GM13976 (cell line): ENCODE results near the gene NAB1.

Source experiments
- DNase-seq: peaks from one replicate; pipeline ENCODE4 v3.0.0; 2012; ENCODE audit warnings: low spot score
- in situ Hi-C: fragments of 300-500 bp; cut with MboI; formaldehyde crosslinking; loops from one replicate; pipeline ENCODE4 v1.12.0; 2022; ENCODE audit warnings: low sequenced_read_pairs, mixed read lengths, inconsistent platforms; ENCODE audit not compliant: unreplicated experiment
- TF ChIP-seq, protein P1 (sequence below): IDR thresholded peaks from 2 replicates; pipeline ENCODE4 v1.5.1; 2012; ENCODE audit warnings: borderline replicate concordance, mild to moderate bottlenecking; ENCODE audit not compliant: insufficient read depth; ENCODE audit errors: extremely low read depth, missing control alignments, control extremely low read depth

The NAB1 gene

DNA sequence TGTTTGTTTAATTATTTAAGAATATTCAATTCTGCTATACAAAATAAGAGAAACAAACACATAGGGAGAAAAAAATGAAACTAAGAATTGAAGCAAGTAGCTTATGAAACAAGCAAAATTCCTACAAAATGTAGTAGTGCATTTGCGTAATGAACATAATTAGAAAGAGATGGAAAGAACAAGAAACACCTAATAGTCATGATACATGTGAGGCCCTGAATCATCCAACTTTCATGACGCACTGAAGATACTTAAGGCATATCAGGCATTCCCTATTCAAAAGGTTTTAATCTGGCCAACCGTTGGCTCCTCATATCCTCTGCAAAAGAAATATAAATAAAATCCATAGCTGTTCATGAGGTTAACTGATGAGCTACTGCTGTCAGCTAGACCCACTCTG lies 14.5 kb upstream of the NAB1 start:
- TF ChIP-seq, protein P1, sequence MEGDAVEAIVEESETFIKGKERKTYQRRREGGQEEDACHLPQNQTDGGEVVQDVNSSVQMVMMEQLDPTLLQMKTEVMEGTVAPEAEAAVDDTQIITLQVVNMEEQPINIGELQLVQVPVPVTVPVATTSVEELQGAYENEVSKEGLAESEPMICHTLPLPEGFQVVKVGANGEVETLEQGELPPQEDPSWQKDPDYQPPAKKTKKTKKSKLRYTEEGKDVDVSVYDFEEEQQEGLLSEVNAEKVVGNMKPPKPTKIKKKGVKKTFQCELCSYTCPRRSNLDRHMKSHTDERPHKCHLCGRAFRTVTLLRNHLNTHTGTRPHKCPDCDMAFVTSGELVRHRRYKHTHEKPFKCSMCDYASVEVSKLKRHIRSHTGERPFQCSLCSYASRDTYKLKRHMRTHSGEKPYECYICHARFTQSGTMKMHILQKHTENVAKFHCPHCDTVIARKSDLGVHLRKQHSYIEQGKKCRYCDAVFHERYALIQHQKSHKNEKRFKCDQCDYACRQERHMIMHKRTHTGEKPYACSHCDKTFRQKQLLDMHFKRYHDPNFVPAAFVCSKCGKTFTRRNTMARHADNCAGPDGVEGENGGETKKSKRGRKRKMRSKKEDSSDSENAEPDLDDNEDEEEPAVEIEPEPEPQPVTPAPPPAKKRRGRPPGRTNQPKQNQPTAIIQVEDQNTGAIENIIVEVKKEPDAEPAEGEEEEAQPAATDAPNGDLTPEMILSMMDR = no peak
- in situ Hi-C loops = no loop called here
- DNase-seq = no peak

DNA sequence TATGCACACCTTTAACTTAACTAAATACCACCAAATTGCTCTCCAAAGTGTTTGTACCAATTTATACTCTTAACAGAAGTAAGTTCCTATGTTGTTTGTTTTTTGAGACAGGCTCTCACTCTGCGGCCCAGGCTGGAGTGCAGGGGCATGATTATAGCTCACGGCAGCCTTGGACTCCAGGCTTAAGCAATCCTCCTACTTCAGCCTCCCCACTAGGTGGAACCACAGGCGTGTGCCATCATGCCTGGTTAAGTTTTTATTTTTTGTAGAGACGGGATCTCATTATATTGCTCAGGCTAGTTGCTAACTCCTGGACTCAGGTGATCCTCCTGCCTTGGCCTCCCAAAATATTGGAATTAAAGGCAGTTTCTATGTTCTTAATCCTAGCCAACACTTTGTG lies 13.1 kb upstream of the NAB1 start:
- TF ChIP-seq, protein P1 = no peak
- DNase-seq = no peak
- in situ Hi-C loops = no loop called here

DNA sequence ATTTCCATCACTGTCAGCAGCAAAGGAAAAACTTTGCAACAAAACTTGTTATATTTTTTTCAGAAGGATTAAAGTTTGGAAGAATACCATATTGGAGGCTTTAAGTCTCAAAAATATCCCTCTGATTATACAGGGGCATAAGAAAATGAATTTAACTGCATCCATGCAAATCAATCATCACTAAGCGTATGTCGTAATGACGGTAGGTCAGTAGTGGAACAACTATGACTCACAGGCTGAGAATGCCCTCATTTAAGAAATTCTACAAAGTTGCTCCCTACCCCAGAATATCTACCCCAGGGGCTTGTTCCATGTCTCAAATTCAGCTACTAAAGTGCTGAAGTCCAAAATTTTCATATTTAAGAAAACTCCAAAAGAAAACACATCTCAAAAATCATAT lies 12.5 kb upstream of the NAB1 start:
- in situ Hi-C loops = no loop called here
- no peak for DNase-seq
- TF ChIP-seq, protein P1 = no peak

DNA sequence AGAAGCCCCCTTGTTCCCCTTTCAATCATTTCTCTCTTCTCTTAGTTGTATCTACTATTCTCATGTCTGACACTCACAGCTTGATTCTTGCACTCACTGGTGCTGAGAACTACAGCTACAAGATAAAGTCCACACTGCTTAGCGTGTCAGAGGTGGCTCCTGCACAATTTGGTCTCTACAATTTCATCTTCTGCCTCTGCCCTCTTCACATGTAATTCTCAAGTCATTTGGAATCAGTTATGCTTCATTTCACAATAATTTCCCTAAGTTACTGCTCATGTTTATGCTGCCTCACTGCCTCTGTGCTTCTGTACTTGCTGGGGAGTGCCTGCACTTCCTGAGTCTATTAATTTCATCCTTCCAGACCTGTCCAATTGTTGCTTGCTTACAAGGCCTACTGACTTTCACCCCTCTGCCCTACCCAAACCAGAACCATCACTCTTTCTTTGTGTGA lies 11.6 kb upstream of the NAB1 start:
- TF ChIP-seq, protein P1 = no peak
- DNase-seq = no peak
- in situ Hi-C loops = no loop called here

DNA sequence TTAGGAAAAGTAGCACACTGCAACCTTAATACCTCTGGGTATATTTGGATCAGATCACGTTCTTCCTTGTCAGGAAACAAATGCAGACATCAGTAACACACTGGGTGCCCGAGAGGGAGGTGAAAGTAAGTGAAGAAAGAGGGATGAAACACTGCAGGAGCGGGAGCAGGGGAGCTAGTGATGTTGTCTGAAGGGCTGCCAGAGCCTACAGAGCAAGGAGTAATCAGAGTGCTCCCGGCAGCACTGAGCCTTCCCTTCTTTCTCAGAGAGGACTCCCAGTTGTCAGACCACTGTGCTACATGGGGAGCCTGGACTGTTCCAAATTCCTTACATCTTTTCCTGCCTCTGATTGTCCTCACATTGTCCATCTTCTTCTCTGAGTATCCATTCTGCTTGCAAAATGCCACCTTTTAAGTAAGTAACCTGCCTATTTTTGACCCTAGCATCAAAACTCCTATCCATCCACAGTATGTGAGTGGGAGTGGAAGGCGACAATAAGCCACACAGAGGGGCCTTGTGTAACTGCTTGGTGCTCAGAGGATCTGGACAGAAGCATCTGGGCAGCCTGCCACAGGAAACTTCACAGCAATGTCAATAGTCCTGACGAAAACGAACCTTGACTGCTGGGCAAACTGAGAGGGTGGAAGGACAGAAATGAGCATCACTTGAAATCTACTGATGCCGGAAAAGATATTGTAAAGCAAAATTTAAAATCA lies 10.8 kb upstream of the NAB1 start:
- no peak for DNase-seq
- in situ Hi-C loops = no loop called here
- TF ChIP-seq, protein P1 = no peak

DNA sequence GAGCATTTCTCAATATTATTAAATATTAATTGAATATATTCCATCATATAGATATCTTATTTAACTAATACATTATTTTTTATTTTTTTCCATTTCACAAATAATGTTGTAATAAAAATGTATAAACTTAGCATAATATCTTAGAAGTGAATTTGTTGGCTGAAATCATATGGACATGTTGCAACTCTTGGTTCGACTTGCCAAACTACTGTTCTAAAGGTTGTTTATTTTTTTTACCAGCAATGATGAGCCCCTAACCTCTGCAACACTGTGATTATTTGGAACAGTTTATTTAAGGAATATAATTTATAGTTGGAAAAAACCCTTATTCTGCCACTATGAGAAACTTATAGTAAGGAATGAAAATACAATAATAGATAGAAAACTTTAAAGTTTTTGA lies 8.8 kb upstream of the NAB1 start:
- TF ChIP-seq, protein P1 = no peak
- in situ Hi-C loops = no loop called here
- no peak for DNase-seq

DNA sequence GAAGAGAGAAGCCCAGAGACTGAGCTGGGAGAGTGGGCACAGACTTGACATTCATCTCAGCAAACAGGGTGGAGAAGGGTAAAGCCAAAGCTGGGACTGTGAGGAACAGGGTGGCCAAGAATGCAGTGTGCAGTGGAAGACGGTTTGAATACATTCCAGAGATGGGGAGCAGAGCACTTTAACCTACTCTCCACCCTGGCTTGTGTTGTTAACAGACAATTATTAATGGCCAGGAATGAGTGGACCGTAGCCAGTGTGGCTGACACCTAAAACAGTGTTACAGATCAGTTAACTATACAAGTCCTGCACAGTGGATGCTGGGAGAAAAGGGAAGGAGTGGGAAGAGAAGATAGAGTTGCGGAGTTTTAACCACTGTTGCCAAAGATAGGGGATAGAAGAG lies 7.4 kb upstream of the NAB1 start:
- DNase-seq = no peak
- TF ChIP-seq, protein P1 = no peak
- in situ Hi-C loops = no loop called here
